ENCODE measurements around the gene PDCD10.

The PDCD10 gene

GRCh38 chr3:167657684-167658225, 76.9 kb downstream of the PDCD10 start:
- Histone ChIP-seq H3K36me3 (ENCODE audit: control insufficient read depth, insufficient read depth, low read length) (no peaks in the 10 kb centered on the region), H3K27me3 (replicated peaks; ENCODE audit: control insufficient read depth, insufficient read depth, low read length) (no peaks in the 10 kb centered on the region), H3K4me3 (replicated peaks; ENCODE audit: low read depth, low read length) (no peak overlapping the region)
- TF ChIP-seq, protein P1, sequence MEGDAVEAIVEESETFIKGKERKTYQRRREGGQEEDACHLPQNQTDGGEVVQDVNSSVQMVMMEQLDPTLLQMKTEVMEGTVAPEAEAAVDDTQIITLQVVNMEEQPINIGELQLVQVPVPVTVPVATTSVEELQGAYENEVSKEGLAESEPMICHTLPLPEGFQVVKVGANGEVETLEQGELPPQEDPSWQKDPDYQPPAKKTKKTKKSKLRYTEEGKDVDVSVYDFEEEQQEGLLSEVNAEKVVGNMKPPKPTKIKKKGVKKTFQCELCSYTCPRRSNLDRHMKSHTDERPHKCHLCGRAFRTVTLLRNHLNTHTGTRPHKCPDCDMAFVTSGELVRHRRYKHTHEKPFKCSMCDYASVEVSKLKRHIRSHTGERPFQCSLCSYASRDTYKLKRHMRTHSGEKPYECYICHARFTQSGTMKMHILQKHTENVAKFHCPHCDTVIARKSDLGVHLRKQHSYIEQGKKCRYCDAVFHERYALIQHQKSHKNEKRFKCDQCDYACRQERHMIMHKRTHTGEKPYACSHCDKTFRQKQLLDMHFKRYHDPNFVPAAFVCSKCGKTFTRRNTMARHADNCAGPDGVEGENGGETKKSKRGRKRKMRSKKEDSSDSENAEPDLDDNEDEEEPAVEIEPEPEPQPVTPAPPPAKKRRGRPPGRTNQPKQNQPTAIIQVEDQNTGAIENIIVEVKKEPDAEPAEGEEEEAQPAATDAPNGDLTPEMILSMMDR (IDR thresholded peaks at IDR 0.05; ENCODE audit: insufficient read depth, low read length, poor library complexity, severe bottlenecking), result no peak
- no peak for DNase-seq (ENCODE audit: extremely low read depth, insufficient read length)

DNA sequence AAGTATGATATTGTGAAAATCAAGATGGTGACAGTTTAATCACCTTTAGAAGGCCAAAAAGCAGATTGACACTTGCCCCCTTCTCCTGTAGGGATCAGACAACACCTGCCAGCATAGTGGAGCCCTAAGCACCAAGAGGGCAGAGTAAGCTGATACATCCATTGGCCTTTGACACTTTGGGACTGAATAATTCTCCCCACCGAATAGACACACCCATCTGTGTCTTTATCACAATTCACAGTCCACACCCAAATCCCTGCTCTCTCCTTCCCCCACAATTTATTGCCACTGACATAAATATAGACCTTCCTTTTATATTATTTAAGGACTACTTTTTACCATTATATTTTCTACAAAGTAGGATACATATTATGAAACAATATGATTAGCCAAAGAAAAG, 77.9 kb downstream of the PDCD10 start:
- Histone ChIP-seq H3K36me3 (ENCODE audit: control insufficient read depth, insufficient read depth, low read length) (no peaks in the 10 kb centered on the region), H3K27me3 (replicated peaks; ENCODE audit: control insufficient read depth, insufficient read depth, low read length) (no peaks in the 10 kb centered on the region), H3K4me3 (replicated peaks; ENCODE audit: low read depth, low read length) (no peak overlapping the region)
- TF ChIP-seq, protein P1 (IDR thresholded peaks at IDR 0.05; ENCODE audit: insufficient read depth, low read length, poor library complexity, severe bottlenecking), result no peak
- DNase-seq (ENCODE audit: extremely low read depth, insufficient read length), result no peak

DNA sequence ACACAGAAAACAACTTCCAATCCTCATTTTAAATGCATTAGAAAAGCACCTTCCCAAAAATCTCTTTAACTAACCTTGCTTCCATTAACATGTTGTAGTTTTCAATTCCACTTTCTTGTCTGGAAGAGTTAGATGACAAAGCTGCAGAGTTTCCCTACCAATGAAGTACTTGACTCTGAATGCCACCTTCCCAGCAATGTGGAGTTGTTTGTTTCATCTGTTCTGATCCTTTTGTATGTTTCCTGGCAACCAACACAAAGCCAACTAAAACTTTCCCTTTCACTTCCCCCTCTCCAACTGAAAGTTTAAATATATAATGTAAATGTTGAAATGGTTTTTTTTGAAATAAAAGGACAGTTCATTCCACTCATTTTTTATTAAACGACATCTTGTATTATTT, 80.9 kb downstream of the PDCD10 start, which contains the start of gene WDR49:
Gene WDR49 (minus strand): TSS at position 183 of the 400 bp plus-strand sequence. CDS start 517 bp downstream, outside the sequence.
- Histone ChIP-seq H3K27me3 (replicated peaks; ENCODE audit: control insufficient read depth, insufficient read depth, low read length) (no peaks in the 10 kb centered on the region; the same call in 1 of the 2 replicates), H3K4me3 (replicated peaks; ENCODE audit: low read depth, low read length) (no peak within 1 kb of the TSS), H3K36me3 (ENCODE audit: control insufficient read depth, insufficient read depth, low read length) (no peaks in the 10 kb centered on the region)
- TF ChIP-seq, protein P1 (IDR thresholded peaks at IDR 0.05; ENCODE audit: insufficient read depth, low read length, poor library complexity, severe bottlenecking), result no peak
- DNase-seq (ENCODE audit: extremely low read depth, insufficient read length), result no peak

- TF ChIP-seq, protein P1 (IDR thresholded peaks at IDR 0.05; ENCODE audit: insufficient read depth, low read length, poor library complexity, severe bottlenecking), result no peak
- no peaks in the 10 kb centered on the region; the same call in 1 of the 2 replicates for H3K27me3 ChIP-seq (replicated peaks; ENCODE audit: control insufficient read depth, insufficient read depth, low read length)
- H3K4me3 ChIP-seq (replicated peaks; ENCODE audit: low read depth, low read length), result no peak overlapping the region
- DNase-seq (ENCODE audit: extremely low read depth, insufficient read length), result no peak
- no peaks in the 10 kb centered on the region for H3K36me3 ChIP-seq (ENCODE audit: control insufficient read depth, insufficient read depth, low read length)
These were observed 81.5 kb downstream of the PDCD10 start for GRCh38 chr3:167653155-167653554.

- Histone ChIP-seq H3K27me3 (replicated peaks; ENCODE audit: control insufficient read depth, insufficient read depth, low read length) (no peaks in the 10 kb centered on the region; the same call in 1 of the 2 replicates), H3K36me3 (ENCODE audit: control insufficient read depth, insufficient read depth, low read length) (no peaks in the 10 kb centered on the region), H3K4me3 (replicated peaks; ENCODE audit: low read depth, low read length) (no peak overlapping the region)
- TF ChIP-seq, protein P1 (IDR thresholded peaks at IDR 0.05; ENCODE audit: insufficient read depth, low read length, poor library complexity, severe bottlenecking), result no peak
- no peak for DNase-seq (ENCODE audit: extremely low read depth, insufficient read length)
These were observed 82.9 kb downstream of the PDCD10 start for GRCh38 chr3:167651826-167652225.

DNA sequence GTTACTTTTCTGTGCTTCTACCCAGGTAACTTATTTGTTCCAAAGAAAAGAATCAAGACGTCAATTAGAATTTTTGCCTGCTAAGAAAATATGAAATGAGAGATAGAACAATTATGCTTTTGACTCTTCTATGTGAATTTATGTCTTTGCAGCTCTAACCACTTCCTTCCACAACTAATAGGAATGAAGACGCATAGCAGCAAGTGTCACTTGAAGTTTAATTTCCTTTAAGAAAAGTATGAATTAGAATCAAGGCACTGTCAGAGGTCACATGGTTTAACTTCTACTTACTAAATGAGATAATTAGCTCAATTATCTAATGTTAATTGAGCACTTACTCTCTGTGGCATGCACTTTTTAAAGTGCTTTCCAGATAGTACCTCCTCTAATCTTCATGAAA, 84.2 kb downstream of the PDCD10 start:
- TF ChIP-seq, protein P1 (IDR thresholded peaks at IDR 0.05; ENCODE audit: insufficient read depth, low read length, poor library complexity, severe bottlenecking), result no peak
- Histone ChIP-seq H3K27me3 (replicated peaks; ENCODE audit: control insufficient read depth, insufficient read depth, low read length) (no peaks in the 10 kb centered on the region; the same call in 1 of the 2 replicates), H3K36me3 (ENCODE audit: control insufficient read depth, insufficient read depth, low read length) (no peaks in the 10 kb centered on the region), H3K4me3 (replicated peaks; ENCODE audit: low read depth, low read length) (no peak overlapping the region)
- DNase-seq (ENCODE audit: extremely low read depth, insufficient read length), result no peak

Data from GM06990 (cell line).